HCT116 (cell line): ENCODE data around the gene TMEM89. TPM values are rescaled to one million over a fixed set of nuclear protein-coding genes. Genes with fewer than 3 reads are reported as not detected.

ENCODE experiments used
- ATAC-seq: fragments of 200-7000 bp; cut with Tn5 transposase; 2 replicates; pipeline ENCODE4 v1.9.1; 2020; ENCODE audit warnings: mild to moderate bottlenecking, moderate library complexity
- BruUV-seq: library from RNA; stranded (reverse); fragments of 400-500 nt; replicated peaks from 2 replicates; lab custom pipeline; 2021; lab: Mats Ljungman, UMichigan
- CTCF ChIA-PET: fragments of 300-600 bp; sonication (Branson Sonifier 250); formaldehyde crosslinking; loops from one replicate; lab custom pipeline; 2021; ENCODE audit warnings: antibody characterized with exemption; lab: Charles Lee
- POLR2A ChIA-PET: fragments of 300-600, 350-600 bp; sonication (Branson Sonifier 250); formaldehyde crosslinking; loops from one replicate; lab custom pipeline; 2021; ENCODE audit warnings: antibody characterized with exemption; lab: Charles Lee
- RAD21 ChIA-PET, 2 experiments: fragments of 300-600 bp; sonication (Branson Sonifier 250); formaldehyde crosslinking; loops; one replicate each; lab custom pipeline; 2023; ENCODE audit warnings: low total read pairs in 2 of 2; ENCODE audit not compliant: uncharacterized antibody in 2 of 2, unreplicated experiment in 2 of 2, low non-redundant PET in 1 of 2; lab: Charles Lee
- DNase-seq: peaks from one replicate; pipeline ENCODE4 v3.0.0-alpha.2; 2010; ENCODE audit warnings: low read depth, low spot score
- H2AFZ ChIP-seq: fragments of 200-600 bp; shearing (Covaris generic), sonication (generic); 2 replicates; pipeline ENCODE4 v1.6.1; 2017; ENCODE audit warnings: low read depth, mixed run types, mixed read lengths, antibody characterized with exemption, low read length; ENCODE audit not compliant: poor library complexity, severe bottlenecking
- H3K27ac ChIP-seq: 2 replicates; pipeline ENCODE4 v1.5.1; 2012; ENCODE audit warnings: low read depth, low read length
- H3K27me3 ChIP-seq: fragments of 200-600 bp; sonication (generic); 2 replicates; pipeline ENCODE4 v1.6.1; 2016; ENCODE audit warnings: mixed run types, low read length, mixed read lengths; ENCODE audit not compliant: insufficient read depth
- H3K36me3 ChIP-seq, 2 experiments: fragments of 200-500 bp in 1 of 2; fragments of 200-600 bp in 1 of 2; sonication (Bioruptor generic) in 1 of 2; sonication (generic) in 1 of 2; 2 replicates each; pipeline versions ENCODE4 v1.5.1 to v1.6.1; 2014 to 2016; ENCODE audit warnings: low read length in 2 of 2, inconsistent platforms in 1 of 2, mixed read lengths in 1 of 2, mixed run types in 1 of 2; ENCODE audit not compliant: insufficient read depth in 2 of 2, control insufficient read depth in 1 of 2
- H3K4me1 ChIP-seq, 2 experiments: fragments of 200-600 bp in 1 of 2; sonication (generic) in 1 of 2; 2 replicates each; pipeline versions ENCODE4 v1.5.1 to v1.6.1; 2012 to 2017; ENCODE audit warnings: low read length in 2 of 2, inconsistent platforms in 1 of 2, mild to moderate bottlenecking in 1 of 2, mixed read lengths in 1 of 2, mixed run types in 1 of 2, moderate library complexity in 1 of 2; ENCODE audit not compliant: insufficient read depth in 2 of 2, control insufficient read depth in 1 of 2
- H3K4me2 ChIP-seq: fragments of 200-600 bp; sonication (generic); 2 replicates; pipeline ENCODE4 v1.6.1; 2017; ENCODE audit warnings: mixed run types, low read length, mixed read lengths
- H3K4me3 ChIP-seq, 2 experiments: fragments of 200-600 bp in 1 of 2; sonication (generic) in 1 of 2; replicated peaks in 1 of 2; 2 replicates each; pipeline ENCODE4 v1.5.1; 2011 to 2016; ENCODE audit warnings: low read length in 2 of 2, control low read depth in 1 of 2, low read depth in 1 of 2, mild to moderate bottlenecking in 1 of 2, mixed read lengths in 1 of 2, mixed run types in 1 of 2
- H3K79me2 ChIP-seq: fragments of 200-600 bp; sonication (generic); 2 replicates; pipeline ENCODE4 v1.6.1; 2017; ENCODE audit warnings: mild to moderate bottlenecking, mixed run types, low read length, moderate library complexity, mixed read lengths; ENCODE audit not compliant: insufficient read depth
- H3K9ac ChIP-seq: fragments of 200-600 bp; sonication (generic); 2 replicates; pipeline ENCODE4 v1.6.1; 2016; ENCODE audit warnings: low read length, mixed read lengths
- H3K9me2 ChIP-seq: fragments of 200-600 bp; sonication (generic), shearing (Covaris generic); 2 replicates; pipeline ENCODE4 v1.6.1; 2017; ENCODE audit warnings: mixed run types, mild to moderate bottlenecking, moderate library complexity; ENCODE audit not compliant: insufficient read depth
- H3K9me3 ChIP-seq, 2 experiments: fragments of 200-500 bp in 1 of 2; fragments of 200-600 bp in 1 of 2; sonication (Bioruptor generic) in 1 of 2; sonication (generic) in 1 of 2; 2 replicates each; pipeline ENCODE4 v1.6.1; 2014 to 2017; ENCODE audit warnings: low read length in 2 of 2, mixed read lengths in 2 of 2, inconsistent platforms in 1 of 2, low read depth in 1 of 2, mild to moderate bottlenecking in 1 of 2, mixed run types in 1 of 2, moderate library complexity in 1 of 2; ENCODE audit not compliant: control insufficient read depth in 1 of 2, insufficient read depth in 1 of 2
- H4K20me1 ChIP-seq: fragments of 200-600 bp; sonication (generic), shearing (Covaris generic); 2 replicates; pipeline ENCODE4 v1.6.1; 2017; ENCODE audit warnings: mixed run types, mild to moderate bottlenecking, moderate library complexity; ENCODE audit not compliant: insufficient read depth
- CEBPB ChIP-seq: IDR thresholded peaks from 2 replicates; pipeline ENCODE4 v1.6.1; 2012; ENCODE audit warnings: low read depth
- FOSL1 ChIP-seq: IDR thresholded peaks from 2 replicates; pipeline ENCODE4 v1.6.1; 2012; ENCODE audit warnings: low read depth
- POLR2AphosphoS5 ChIP-seq: IDR thresholded peaks from 2 replicates; pipeline ENCODE4 v1.6.1; 2011; ENCODE audit warnings: mild to moderate bottlenecking, low read depth, low read length, moderate library complexity
- intact Hi-C: fragments of 100-400 bp; cut with micrococcal nuclease; formaldehyde crosslinking; loops from 2 replicates; pipeline ENCODE4 v1.10.0; 2022
- total RNA-seq: library from RNA; stranded (reverse); gene quantifications from one replicate; pipeline ENCODE4 v1.2.1, GENCODE V29; 2021; ENCODE audit not compliant: unreplicated experiment
- TF ChIP-seq, protein P1 (sequence below): IDR thresholded peaks from 2 replicates; pipeline ENCODE4 v1.6.1; 2012
- TF ChIP-seq, protein P2 (sequence below): IDR thresholded peaks from 2 replicates; pipeline ENCODE4 v1.6.1; 2012

The TMEM89 gene
- total RNA-seq, 1 experiment from 2014 or later = 0.49 TPM

DNA sequence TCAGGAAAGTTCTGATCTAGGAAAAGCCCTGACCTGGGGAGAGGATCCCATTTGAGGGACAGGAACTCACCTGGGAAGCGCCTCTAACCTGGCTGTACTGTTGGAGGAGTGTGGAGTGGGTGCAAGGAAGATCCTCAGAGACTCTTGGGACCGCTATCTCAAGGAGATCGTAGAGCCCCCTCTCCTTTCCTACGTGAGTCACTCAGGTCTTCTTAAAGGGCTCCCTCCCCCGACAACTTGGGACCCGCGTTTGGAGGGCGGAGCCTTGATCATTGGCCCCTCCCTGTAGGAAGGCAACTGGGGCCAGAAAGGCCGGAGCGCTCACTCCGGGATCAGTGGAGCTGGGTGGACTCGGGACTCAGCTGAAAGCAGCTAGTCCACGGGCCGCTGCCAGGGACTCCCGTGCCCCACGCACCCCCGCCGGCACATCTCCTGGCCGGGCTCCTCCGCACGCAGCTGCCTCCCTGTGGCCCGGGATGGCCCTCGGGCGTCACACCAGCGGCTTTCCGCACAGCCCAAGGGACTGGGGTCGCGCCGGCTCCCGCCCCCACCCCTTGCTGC is 13.2 kb upstream of the TMEM89 start:
- Histone ChIP-seq H3K9ac (peak overlapping the region; percentile 80), H3K27me3 (no peaks in the 10 kb centered on the region), H4K20me1 (no peaks in the 10 kb centered on the region), H3K4me1 (peaks cover 11 to 22% of the 10 kb centered on the region in 2 experiments), H3K9me3 (no peaks in the 10 kb centered on the region), H3K4me2 (peak overlapping the region; percentile 94), H3K9me2 (no peaks in the 10 kb centered on the region), H3K27ac (peak overlapping the region; percentile 73), H2AFZ (no peak overlapping the region), H3K79me2 (peaks cover 12% of the 10 kb centered on the region; the same call in 1 of the 2 replicates), H3K4me3 (peak overlapping the region; percentile 87 to 94), H3K36me3 (peaks cover 9 to 30% of the 10 kb centered on the region in 2 experiments; a peak in 2 of 4 replicates)
- POLR2A ChIA-PET = interaction anchor here (1.0 to 2.3 kb wide), 4 partner anchors 24 to 78 kb away, joined by 3 to 15 read pairs (median 4); partner anchors contain the start of genes CELSR3, PFKFB4 and UQCRC1
- TF ChIP-seq, protein P1, sequence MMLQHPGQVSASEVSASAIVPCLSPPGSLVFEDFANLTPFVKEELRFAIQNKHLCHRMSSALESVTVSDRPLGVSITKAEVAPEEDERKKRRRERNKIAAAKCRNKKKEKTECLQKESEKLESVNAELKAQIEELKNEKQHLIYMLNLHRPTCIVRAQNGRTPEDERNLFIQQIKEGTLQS = no peak
- TF ChIP-seq FOSL1 (no peak), POLR2AphosphoS5 (no peak)
- TF ChIP-seq, protein P2, sequence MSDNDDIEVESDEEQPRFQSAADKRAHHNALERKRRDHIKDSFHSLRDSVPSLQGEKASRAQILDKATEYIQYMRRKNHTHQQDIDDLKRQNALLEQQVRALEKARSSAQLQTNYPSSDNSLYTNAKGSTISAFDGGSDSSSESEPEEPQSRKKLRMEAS = no peak
- intact Hi-C loops = loop anchor here (1.0 to 2.0 kb wide), 3 partner anchors 22 to 170 kb away; partner anchors contain the start of gene PFKFB4
- RAD21 ChIA-PET = interaction anchor here (0.9 to 1.4 kb wide), 2 partner anchors 28 to 234 kb away, joined by 3 to 4 read pairs; partner anchors contain the start of gene CELSR3 (in 1 of the 2)
- ATAC-seq (peak; percentile 58), DNase-seq (no peak)
- BruUV-seq = TSS peak; percentile 48
- CTCF ChIA-PET = interaction anchor here (0.6 to 1.9 kb wide), 13 partner anchors 9 to 234 kb away, joined by 3 to 14 read pairs (median 4); partner anchors contain the start of genes CELSR3, PFKFB4 and UQCRC1

DNA sequence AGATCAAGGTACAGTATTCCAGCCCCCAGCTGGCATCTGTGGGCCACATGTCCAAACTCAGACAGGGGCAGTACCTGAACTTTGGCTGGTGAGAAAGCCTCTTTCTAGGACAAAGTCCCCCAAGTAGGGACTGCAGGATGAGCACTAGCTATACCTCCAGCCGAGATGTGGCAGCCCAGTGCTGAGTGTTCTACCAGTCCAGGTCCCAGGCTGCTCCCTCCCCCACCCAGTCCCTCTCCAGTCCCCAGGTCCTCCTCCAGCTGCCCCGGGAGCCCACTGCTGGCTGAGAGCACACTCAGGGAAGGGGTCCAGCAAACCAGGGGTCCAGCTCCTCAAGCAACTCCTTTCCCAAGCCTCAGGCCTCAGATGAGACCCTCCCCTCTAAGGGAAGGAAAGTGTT is 12.2 kb upstream of the TMEM89 start:
- RAD21 ChIA-PET = no interaction called here
- Histone ChIP-seq H3K27ac (peak overlapping the region; percentile 73; the same call in 1 of the 2 replicates), H2AFZ (no peak overlapping the region), H3K36me3 (peaks cover 12 to 30% of the 10 kb centered on the region in 2 experiments; a peak in 2 of 4 replicates), H3K27me3 (no peaks in the 10 kb centered on the region), H3K4me3 (peak overlapping the region; percentile 87 to 94; a peak in 3 of 4 replicates), H3K4me1 (peaks cover 11 to 22% of the 10 kb centered on the region in 2 experiments), H3K9me3 (no peaks in the 10 kb centered on the region), H3K79me2 (peaks cover 12% of the 10 kb centered on the region; the same call in 1 of the 2 replicates), H3K9ac (peak overlapping the region; percentile 80; the same call in 1 of the 2 replicates), H3K9me2 (no peaks in the 10 kb centered on the region), H3K4me2 (peak overlapping the region; percentile 94), H4K20me1 (no peaks in the 10 kb centered on the region)
- DNase-seq (no peak), ATAC-seq (no peak)
- CTCF ChIA-PET = interaction anchor here (0.9 to 1.5 kb wide), 2 partner anchors 30 to 198 kb away, joined by 3 to 6 read pairs; no protein-coding TSS in a partner anchor
- intact Hi-C loops = loop anchor here (2.0 kb wide), 2 partner anchors 77 to 169 kb away; partner anchors contain the start of gene PFKFB4
- no peak for TF ChIP-seq CEBPB
- no TSS peak for BruUV-seq
- POLR2A ChIA-PET = no interaction called here
